NB4 (cell line): ENCODE data around the gene FBXW2.

ENCODE experiments used
- DNase-seq: peaks from one replicate; pipeline ENCODE4 v3.0.0; 2010; ENCODE audit warnings: low read depth
- H3K4me3 ChIP-seq: one replicate; pipeline ENCODE4 v1.5.1; 2011; ENCODE audit warnings: mild to moderate bottlenecking, low read depth, low read length, moderate library complexity
- CTCF ChIP-seq: IDR thresholded peaks from one replicate; pipeline ENCODE4 v1.5.1; 2012; ENCODE audit warnings: low read depth, low read length
- MAX ChIP-seq: IDR thresholded peaks from 2 replicates; pipeline ENCODE4 v1.6.1; 2011; ENCODE audit warnings: low read depth, low read length
- MYC ChIP-seq: IDR thresholded peaks from 2 replicates; pipeline ENCODE4 v1.6.1; 2011; ENCODE audit warnings: low read depth, low read length
- POLR2A ChIP-seq: IDR thresholded peaks from 2 replicates; pipeline ENCODE4 v1.6.1; 2011; ENCODE audit warnings: mild to moderate bottlenecking; ENCODE audit not compliant: insufficient read length; ENCODE audit errors: extremely low read depth

Gene FBXW2

GRCh38 chr9:120777229-120777628 lies 16.0 kb downstream of the FBXW2 start:
- no peak overlapping the region for H3K4me3 ChIP-seq
- TF ChIP-seq CTCF (no peak), MYC (no peak), MAX (no peak), POLR2A (no peak)
- no peak for DNase-seq

DNA sequence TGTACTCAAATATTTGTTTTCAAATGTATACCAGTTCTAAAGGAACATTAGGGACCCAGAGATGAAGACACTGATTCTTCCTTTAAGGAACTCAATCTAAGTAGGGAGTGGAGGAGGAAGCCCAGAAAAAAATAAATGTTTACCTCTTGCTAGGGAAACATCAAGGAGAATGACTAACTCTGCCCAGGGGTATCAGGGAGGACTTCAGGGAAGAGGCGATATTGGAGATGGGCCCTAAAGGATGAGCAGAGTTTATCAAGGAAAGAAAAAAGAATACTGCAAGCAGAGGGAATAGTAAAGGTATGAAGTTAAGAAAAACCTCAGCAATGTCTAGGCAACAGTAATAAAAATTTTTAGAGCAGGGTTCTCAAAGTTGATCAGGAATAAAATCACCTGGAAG lies 16.4 kb downstream of the FBXW2 start:
- H3K4me3 ChIP-seq = no peak overlapping the region
- DNase-seq = no peak

DNA sequence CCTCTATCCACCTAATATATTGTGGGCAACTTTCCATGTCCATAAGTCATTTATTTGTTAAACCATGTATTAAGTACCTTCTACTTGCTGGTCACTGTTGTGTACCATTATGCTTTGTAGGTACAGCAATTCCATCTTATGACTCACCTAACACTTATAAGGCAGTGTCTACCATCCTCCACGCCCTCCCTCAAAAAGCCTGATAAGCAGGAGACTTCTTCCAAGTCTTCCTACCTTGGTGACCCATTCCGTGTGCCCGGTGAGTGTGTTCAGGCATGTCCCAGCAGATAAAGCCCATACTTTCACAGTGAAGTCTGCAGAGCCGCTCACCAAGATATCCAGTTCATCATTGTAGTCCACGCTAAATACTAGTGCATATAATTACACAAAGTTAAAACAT lies 17.4 kb downstream of the FBXW2 start:
- TF ChIP-seq MAX = no peak
- no peak for TF ChIP-seq CTCF
- TF ChIP-seq POLR2A = no peak
- TF ChIP-seq MYC = no peak
- no peak overlapping the region for H3K4me3 ChIP-seq
- DNase-seq = no peak

More for the DNA sequence above, 16.4 kb downstream of the FBXW2 start:
- TF ChIP-seq MAX = no peak
- no peak for TF ChIP-seq MYC
- no peak for TF ChIP-seq CTCF
- TF ChIP-seq POLR2A = no peak

GRCh38 chr9:120774719-120775118 lies 18.5 kb downstream of the FBXW2 start:
- no peak overlapping the region for H3K4me3 ChIP-seq
- no peak for DNase-seq
- no peak for TF ChIP-seq POLR2A
- TF ChIP-seq MAX = no peak

DNA sequence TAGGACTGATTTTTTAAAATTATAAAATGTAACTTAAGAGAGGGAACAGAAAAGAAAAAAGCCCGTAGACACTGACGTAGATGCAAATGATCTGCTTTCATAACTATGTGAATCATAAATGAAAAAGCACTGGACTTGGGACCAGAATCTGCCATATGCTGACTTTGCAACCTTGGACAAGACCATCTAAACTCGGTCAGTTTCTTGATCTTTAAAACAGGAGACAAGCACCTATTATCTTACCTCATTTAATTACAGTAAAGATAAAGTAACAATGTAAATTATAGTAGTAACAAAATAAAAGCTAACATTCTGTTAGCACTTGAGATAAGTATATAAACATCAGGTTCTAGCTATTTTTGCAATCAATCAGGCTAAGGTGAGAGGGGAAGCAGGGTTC lies 20.0 kb downstream of the FBXW2 start:
- no peak for TF ChIP-seq CTCF
- no peak overlapping the region for H3K4me3 ChIP-seq
- no peak for DNase-seq

DNA sequence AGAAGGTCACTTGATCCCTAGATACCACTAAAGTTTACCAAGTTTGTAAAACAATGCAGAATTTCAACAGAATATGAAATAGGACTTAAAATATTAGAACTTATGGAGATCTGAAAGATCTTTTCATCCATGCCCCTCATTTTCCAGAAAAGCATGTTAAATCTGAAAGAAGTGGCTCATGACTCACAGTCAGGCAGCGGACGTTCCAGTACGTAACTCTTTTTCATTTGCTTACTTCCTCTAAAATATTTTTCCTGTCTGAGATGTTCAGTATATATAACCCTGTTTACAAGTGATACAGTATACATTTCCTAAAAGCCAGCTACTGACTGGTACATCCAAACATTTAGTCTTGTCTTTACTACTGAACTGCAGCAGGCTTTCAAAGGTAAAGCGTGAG lies 22.3 kb downstream of the FBXW2 start:
- DNase-seq = no peak
- TF ChIP-seq MAX (no peak), MYC (no peak), CTCF (no peak), POLR2A (no peak)
- H3K4me3 ChIP-seq = no peak overlapping the region
